HepG2 (cell line): Measurements from ENCODE around the gene ARPP19. TPM values are rescaled to one million over a fixed set of nuclear protein-coding genes. Genes with fewer than 3 reads are reported as not detected.

Source experiments
- NFYC ChIP-seq: IDR thresholded peaks from 2 replicates; pipeline ENCODE4 v1.6.1; 2016; ENCODE audit warnings: missing genetic modification reagents, missing compliant biosample characterization
- SPEN ChIP-seq: sonication (generic); formaldehyde crosslinking; IDR thresholded peaks from 2 replicates; pipeline ENCODE4 v1.5.1; 2020; ENCODE audit warnings: low read depth, mild to moderate bottlenecking, missing genetic modification reagents
- SRSF4 ChIP-seq: fragments of 200-400 bp; formaldehyde crosslinking; IDR thresholded peaks from one replicate; pipeline ENCODE4 v1.6.1; 2018; ENCODE audit warnings: mild to moderate bottlenecking, low read depth, low read length, moderate library complexity; ENCODE audit not compliant: poor library complexity, severe bottlenecking
- XRCC5 ChIP-seq: fragments of 200-400 bp; formaldehyde crosslinking; optimal IDR thresholded peaks from 2 replicates; pipeline ENCODE3; 2017; ENCODE audit warnings: mild to moderate bottlenecking, low read length
- ZFP82 ChIP-seq: sonication (generic); formaldehyde crosslinking; IDR thresholded peaks from 2 replicates; pipeline ENCODE4 v1.5.1; 2020; ENCODE audit warnings: mild to moderate bottlenecking, missing genetic modification reagents, borderline replicate concordance
- ZKSCAN5 ChIP-seq: sonication (generic); formaldehyde crosslinking; IDR thresholded peaks from 2 replicates; pipeline ENCODE4 v1.5.1; 2020; ENCODE audit warnings: mild to moderate bottlenecking, missing genetic modification reagents
- ZNF460 ChIP-seq: sonication (generic); formaldehyde crosslinking; IDR thresholded peaks from 2 replicates; pipeline ENCODE4 v1.5.1; 2020; ENCODE audit warnings: missing genetic modification reagents, mild to moderate bottlenecking, borderline replicate concordance
- ZNF747 ChIP-seq: sonication (generic); formaldehyde crosslinking; IDR thresholded peaks from 2 replicates; pipeline ENCODE4 v1.8.1; 2023; ENCODE audit warnings: missing genetic modification reagents, mild to moderate bottlenecking, borderline replicate concordance
- ZNF878 ChIP-seq: sonication (generic); formaldehyde crosslinking; IDR thresholded peaks from 2 replicates; pipeline ENCODE4 v1.8.1; 2023; ENCODE audit warnings: mild to moderate bottlenecking, missing genetic modification reagents, moderate library complexity
- ZSCAN20 ChIP-seq: sonication (generic); formaldehyde crosslinking; IDR thresholded peaks from 2 replicates; pipeline ENCODE4 v1.4.0; 2020; ENCODE audit warnings: missing genetic modification reagents, mild to moderate bottlenecking, borderline replicate concordance
- polyA plus RNA-seq, 8 experiments: library from polyadenylated mRNA; depleted of rRNA in 3 of 8; stranded (reverse) in 7 of 8; unstranded in 1 of 8; fragments of >200 nt; fragmentation: Illumina TruSeq in 4 of 8; extraction: Trizol in 4 of 8; gene quantifications; 2 replicates each; pipeline versions ENCODE4 v1.2.1 to v1.2.3, GENCODE V29; 2011 to 2016; ENCODE audit warnings: low read depth in 4 of 8, missing spikeins in 1 of 8, mixed read lengths in 1 of 8; ENCODE audit not compliant: insufficient read depth in 1 of 8
- total RNA-seq, 5 experiments: library from RNA; depleted of rRNA; stranded (reverse); fragments of >200 nt; fragmentation: Illumina TruSeq; extraction: Trizol; gene quantifications; 2 replicates each; pipeline ENCODE4 v1.2.3, GENCODE V29; 2016; ENCODE audit warnings: low read depth in 1 of 5
- TF ChIP-seq, protein P1 (sequence below): sonication (generic); formaldehyde crosslinking; IDR thresholded peaks from 2 replicates; pipeline ENCODE4 v1.4.0; 2020; ENCODE audit warnings: low read depth, mild to moderate bottlenecking, missing genetic modification reagents
- TF ChIP-seq, protein P2 (sequence below), 2 experiments: fragments of 450-650 bp in 1 of 2; sonication (generic) in 1 of 2; formaldehyde crosslinking; IDR thresholded peaks; 2 replicates each; pipeline versions ENCODE4 v1.5.0 to v1.8.0; 2020 to 2022; ENCODE audit warnings: mild to moderate bottlenecking in 1 of 2, missing genetic modification reagents in 1 of 2
- TF ChIP-seq, protein P3 (sequence below): sonication (generic); formaldehyde crosslinking; IDR thresholded peaks from 2 replicates; pipeline ENCODE4 v1.4.0; 2020; ENCODE audit warnings: missing genetic modification reagents
- TF ChIP-seq, protein P4 (sequence below): IDR thresholded peaks from 2 replicates; pipeline ENCODE4 v1.6.1; 2016
- TF ChIP-seq, protein P5 (sequence below): sonication (generic); formaldehyde crosslinking; IDR thresholded peaks from 2 replicates; pipeline ENCODE4 v1.8.1; 2023; ENCODE audit warnings: mild to moderate bottlenecking, moderate library complexity, missing genetic modification reagents
- TF ChIP-seq, protein P6 (sequence below): sonication (generic); formaldehyde crosslinking; IDR thresholded peaks from 2 replicates; pipeline ENCODE4 v1.8.1; 2023; ENCODE audit warnings: mild to moderate bottlenecking, missing genetic modification reagents

Gene ARPP19
- total and polyA plus RNA-seq, 2 of the 13 experiments (the other 11 are each of a cell fraction or from before 2014, with no cell fraction given) = 70.8 to 123 TPM

DNA sequence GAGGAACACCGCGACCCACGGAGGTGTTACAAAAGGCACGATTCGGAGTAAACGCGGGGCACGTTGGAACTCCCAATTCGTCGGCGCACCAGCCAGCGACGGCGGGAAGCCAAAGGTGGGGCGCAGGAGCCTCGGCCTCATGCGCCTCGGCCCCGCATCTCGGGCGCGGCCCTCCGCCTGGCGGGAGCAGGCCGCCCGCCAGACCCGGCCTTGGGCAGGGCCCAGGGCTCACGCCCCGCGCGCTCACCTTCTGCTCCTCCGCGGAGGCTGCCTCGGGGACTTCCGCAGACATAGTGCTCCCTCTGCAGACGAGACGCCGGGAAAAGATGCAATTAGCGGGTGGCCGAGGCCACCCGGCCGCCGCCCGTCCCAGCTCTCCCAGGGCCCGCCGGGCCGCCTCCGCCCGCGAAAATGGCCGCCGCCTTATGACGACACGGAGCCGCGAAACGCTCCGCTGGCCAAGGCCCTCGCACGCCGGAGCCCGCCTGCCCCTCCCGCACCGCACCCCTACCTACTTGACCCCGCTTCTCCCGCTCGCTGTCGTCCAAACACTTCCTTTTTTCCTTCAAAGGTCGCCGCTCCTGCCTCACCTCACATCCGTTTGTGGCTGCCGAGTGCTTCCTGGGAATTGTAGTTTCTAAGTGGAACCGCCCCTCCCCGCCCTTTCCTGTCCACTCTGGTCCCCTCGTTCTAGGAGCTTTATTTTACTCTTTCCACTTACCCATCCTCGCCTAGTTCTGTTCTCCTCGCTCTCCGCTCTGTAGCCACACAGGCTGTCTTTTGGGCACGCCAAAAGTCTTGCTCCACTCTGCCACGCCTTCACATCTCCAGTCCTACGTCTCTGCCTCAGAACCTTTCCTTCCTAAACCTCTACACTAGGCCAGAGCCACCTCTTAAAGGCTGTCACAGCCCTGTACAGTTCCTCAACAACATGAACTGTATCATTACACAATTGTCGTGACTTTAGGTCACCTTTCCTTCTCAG lies at the start of gene ARPP19 (continued):
- TF ChIP-seq, protein P1, sequence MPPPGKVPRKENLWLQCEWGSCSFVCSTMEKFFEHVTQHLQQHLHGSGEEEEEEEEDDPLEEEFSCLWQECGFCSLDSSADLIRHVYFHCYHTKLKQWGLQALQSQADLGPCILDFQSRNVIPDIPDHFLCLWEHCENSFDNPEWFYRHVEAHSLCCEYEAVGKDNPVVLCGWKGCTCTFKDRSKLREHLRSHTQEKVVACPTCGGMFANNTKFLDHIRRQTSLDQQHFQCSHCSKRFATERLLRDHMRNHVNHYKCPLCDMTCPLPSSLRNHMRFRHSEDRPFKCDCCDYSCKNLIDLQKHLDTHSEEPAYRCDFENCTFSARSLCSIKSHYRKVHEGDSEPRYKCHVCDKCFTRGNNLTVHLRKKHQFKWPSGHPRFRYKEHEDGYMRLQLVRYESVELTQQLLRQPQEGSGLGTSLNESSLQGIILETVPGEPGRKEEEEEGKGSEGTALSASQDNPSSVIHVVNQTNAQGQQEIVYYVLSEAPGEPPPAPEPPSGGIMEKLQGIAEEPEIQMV (CRISPR knock-in tag) = 0 out of 2 replicates have a peak, but pooled peaks have one; percentile 12
- TF ChIP-seq ZNF878 (peak; percentile 59; the same call in 1 of the 2 replicates), SRSF4 (no peak), ZKSCAN5 (CRISPR knock-in tag) (no peak), ZSCAN20 (CRISPR knock-in tag) (peak; percentile 86), ZFP82 (CRISPR knock-in tag) (peak; percentile 76; the same call in 1 of the 2 replicates), SPEN (CRISPR knock-in tag) (peak; percentile 96), ZNF747 (CRISPR knock-in tag) (peak; percentile 99), ZNF460 (no peak; the same call in 1 of the 2 replicates), NFYC (CRISPR knock-in tag) (no peak), XRCC5 (peak; percentile 74)
- TF ChIP-seq, protein P2, sequence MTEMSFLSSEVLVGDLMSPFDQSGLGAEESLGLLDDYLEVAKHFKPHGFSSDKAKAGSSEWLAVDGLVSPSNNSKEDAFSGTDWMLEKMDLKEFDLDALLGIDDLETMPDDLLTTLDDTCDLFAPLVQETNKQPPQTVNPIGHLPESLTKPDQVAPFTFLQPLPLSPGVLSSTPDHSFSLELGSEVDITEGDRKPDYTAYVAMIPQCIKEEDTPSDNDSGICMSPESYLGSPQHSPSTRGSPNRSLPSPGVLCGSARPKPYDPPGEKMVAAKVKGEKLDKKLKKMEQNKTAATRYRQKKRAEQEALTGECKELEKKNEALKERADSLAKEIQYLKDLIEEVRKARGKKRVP (CRISPR knock-in tag; IDR thresholded peaks at IDR 0.05) = peak in 1 of 2 experiments; percentile 77; a peak in 2 of 4 replicates
- TF ChIP-seq, protein P3, sequence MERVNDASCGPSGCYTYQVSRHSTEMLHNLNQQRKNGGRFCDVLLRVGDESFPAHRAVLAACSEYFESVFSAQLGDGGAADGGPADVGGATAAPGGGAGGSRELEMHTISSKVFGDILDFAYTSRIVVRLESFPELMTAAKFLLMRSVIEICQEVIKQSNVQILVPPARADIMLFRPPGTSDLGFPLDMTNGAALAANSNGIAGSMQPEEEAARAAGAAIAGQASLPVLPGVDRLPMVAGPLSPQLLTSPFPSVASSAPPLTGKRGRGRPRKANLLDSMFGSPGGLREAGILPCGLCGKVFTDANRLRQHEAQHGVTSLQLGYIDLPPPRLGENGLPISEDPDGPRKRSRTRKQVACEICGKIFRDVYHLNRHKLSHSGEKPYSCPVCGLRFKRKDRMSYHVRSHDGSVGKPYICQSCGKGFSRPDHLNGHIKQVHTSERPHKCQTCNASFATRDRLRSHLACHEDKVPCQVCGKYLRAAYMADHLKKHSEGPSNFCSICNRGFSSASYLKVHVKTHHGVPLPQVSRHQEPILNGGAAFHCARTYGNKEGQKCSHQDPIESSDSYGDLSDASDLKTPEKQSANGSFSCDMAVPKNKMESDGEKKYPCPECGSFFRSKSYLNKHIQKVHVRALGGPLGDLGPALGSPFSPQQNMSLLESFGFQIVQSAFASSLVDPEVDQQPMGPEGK (CRISPR knock-in tag) = peak; percentile 94
- TF ChIP-seq, protein P4, sequence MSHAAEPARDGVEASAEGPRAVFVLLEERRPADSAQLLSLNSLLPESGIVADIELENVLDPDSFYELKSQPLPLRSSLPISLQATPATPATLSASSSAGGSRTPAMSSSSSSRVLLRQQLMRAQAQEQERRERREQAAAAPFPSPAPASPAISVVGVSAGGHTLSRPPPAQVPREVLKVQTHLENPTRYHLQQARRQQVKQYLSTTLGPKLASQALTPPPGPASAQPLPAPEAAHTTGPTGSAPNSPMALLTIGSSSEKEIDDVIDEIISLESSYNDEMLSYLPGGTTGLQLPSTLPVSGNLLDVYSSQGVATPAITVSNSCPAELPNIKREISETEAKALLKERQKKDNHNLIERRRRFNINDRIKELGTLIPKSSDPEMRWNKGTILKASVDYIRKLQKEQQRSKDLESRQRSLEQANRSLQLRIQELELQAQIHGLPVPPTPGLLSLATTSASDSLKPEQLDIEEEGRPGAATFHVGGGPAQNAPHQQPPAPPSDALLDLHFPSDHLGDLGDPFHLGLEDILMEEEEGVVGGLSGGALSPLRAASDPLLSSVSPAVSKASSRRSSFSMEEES (CRISPR knock-in tag) = peak; percentile 66; the same call in 1 of the 2 replicates
- TF ChIP-seq, protein P5, sequence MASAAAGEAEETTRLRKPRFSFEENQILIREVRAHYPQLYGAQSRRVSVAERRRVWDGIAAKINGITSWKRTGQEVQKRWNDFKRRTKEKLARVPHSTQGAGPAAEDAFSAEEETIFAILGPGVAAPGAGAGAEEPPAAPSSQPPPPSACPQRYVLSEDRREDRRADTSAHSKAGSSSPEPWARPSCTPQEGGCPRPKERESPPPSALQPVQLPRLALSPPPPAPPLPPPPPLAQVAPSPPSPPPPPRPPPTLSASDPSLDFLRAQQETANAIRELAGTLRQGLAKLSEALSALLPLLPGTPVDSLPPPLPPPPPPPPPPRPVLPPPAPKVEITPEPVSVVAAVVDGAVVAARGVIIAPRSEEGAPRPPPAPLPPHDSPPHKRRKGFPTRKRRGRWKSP (CRISPR knock-in tag) = peak; percentile 76
- TF ChIP-seq, protein P6, sequence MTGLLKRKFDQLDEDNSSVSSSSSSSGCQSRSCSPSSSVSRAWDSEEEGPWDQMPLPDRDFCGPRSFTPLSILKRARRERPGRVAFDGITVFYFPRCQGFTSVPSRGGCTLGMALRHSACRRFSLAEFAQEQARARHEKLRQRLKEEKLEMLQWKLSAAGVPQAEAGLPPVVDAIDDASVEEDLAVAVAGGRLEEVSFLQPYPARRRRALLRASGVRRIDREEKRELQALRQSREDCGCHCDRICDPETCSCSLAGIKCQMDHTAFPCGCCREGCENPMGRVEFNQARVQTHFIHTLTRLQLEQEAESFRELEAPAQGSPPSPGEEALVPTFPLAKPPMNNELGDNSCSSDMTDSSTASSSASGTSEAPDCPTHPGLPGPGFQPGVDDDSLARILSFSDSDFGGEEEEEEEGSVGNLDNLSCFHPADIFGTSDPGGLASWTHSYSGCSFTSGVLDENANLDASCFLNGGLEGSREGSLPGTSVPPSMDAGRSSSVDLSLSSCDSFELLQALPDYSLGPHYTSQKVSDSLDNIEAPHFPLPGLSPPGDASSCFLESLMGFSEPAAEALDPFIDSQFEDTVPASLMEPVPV (CRISPR knock-in tag) = peak; percentile 95
